ENCODE measurements around the gene PPP1R13L. TPM values are rescaled to one million over a fixed set of nuclear protein-coding genes. Genes with fewer than 3 reads are reported as not detected.

Gene PPP1R13L
- total and polyA plus RNA-seq, 2 of the 8 experiments (the other 6 are each of a cell fraction or from before 2014, with no cell fraction given) = 9.1 to 15.3 TPM

GRCh38 chr19:45331411-45331810 lies 73.5 kb downstream of the PPP1R13L start:
- H3K27ac ChIP-seq (ENCODE audit: low read depth, low read length) = no peak overlapping the region
- H3K56ac ChIP-seq (replicated peaks; ENCODE audit: insufficient read length, low read depth, low read length) = no peak overlapping the region
- no peak overlapping the region for H2BK120ac ChIP-seq (replicated peaks; ENCODE audit: low read depth, low read length)
- no peak overlapping the region for H3K9ac ChIP-seq (replicated peaks in 1 of 4; ENCODE audit: extremely low read depth in 1 of 4, low read depth in 3 of 4, low read length in 3 of 4)
- no peak overlapping the region for H2BK5ac ChIP-seq (ENCODE audit: low read depth, low read length)
- H4K91ac ChIP-seq (replicated peaks; ENCODE audit: insufficient read length, low read length) = no peak overlapping the region
- H3K23ac ChIP-seq (ENCODE audit: insufficient read length) = no peak overlapping the region
- no peaks in the 10 kb centered on the region for H3K27me3 ChIP-seq (replicated peaks in 1 of 4; ENCODE audit: control insufficient read depth in 3 of 4, extremely low read depth in 1 of 4, insufficient read depth in 3 of 4, low read length in 3 of 4)
- H2BK20ac ChIP-seq (ENCODE audit: low read length) = no peak overlapping the region
- no peaks in the 10 kb centered on the region for H3K36me3 ChIP-seq (ENCODE audit: control insufficient read depth in 2 of 4, insufficient read depth in 4 of 4, low read length in 3 of 4)
- no peaks in the 10 kb centered on the region for H4K20me1 ChIP-seq (replicated peaks in 1 of 2; ENCODE audit: control insufficient read depth in 1 of 2, insufficient read depth in 2 of 2, low read length in 2 of 2)
- no peak overlapping the region for H3K4me3 ChIP-seq (ENCODE audit: extremely low read depth in 1 of 4, insufficient read depth in 2 of 4, low read depth in 3 of 4, low read length in 4 of 4)
- no peak overlapping the region for H2AFZ ChIP-seq (ENCODE audit: low read length)
- H4K5ac ChIP-seq (ENCODE audit: insufficient read length, low read depth, low read length) = no peak overlapping the region
- no peak overlapping the region for H3K4me2 ChIP-seq (ENCODE audit: insufficient read depth in 1 of 2, low read depth in 2 of 2, low read length in 2 of 2)
- TF ChIP-seq RFX5 (IDR thresholded peaks at IDR 0.05; ENCODE audit: borderline replicate concordance, low read depth, low read length) (0 out of 2 replicates have a peak, but pooled peaks have one; percentile 35), SRF (IDR thresholded peaks at IDR 0.05; ENCODE audit: low read depth, low read length) (no peak)
- no peaks in the 10 kb centered on the region for H3K23me2 ChIP-seq (ENCODE audit: low read depth, low read length)
- H2BK12ac ChIP-seq (ENCODE audit: low read depth, low read length) = no peak overlapping the region
- H3K79me2 ChIP-seq (ENCODE audit: control insufficient read depth in 1 of 2, insufficient read depth in 2 of 2, low read length in 2 of 2) = no peaks in the 10 kb centered on the region
- no peak for FAIRE-seq
- no peak overlapping the region for H2BK15ac ChIP-seq (ENCODE audit: low read length)
- no peak overlapping the region for H4K8ac ChIP-seq (ENCODE audit: extremely low read depth, insufficient read depth, low read length)
- H3K4me1 ChIP-seq (replicated peaks in 1 of 4; ENCODE audit: control insufficient read depth in 3 of 4, insufficient read depth in 4 of 4, low read length in 3 of 4) = no peaks in the 10 kb centered on the region; a peak in 1 of 7 replicates
- H3K4ac ChIP-seq (replicated peaks; ENCODE audit: insufficient read length, low read depth, low read length) = no peak overlapping the region
- H3K18ac ChIP-seq (ENCODE audit: extremely low read depth, low read length) = no peak overlapping the region
- H3K9me3 ChIP-seq (ENCODE audit: insufficient read depth in 2 of 2, low read depth in 1 of 2, low read length in 1 of 2) = no peaks in the 10 kb centered on the region
- 89% methylated on average over 7 of the region's 7 CpGs; no CpG with 5 or more reads in 1 of the 2 experiments for WGBS, 2 experiments (ENCODE audit: extremely low coverage in 1 of 2, insufficient coverage in 1 of 2, insufficient read length in 1 of 2, insufficient replicate concordance in 2 of 2, low coverage in 1 of 2, low lambda C conversion rate in 2 of 2, missing lambda C conversion rate in 1 of 2)
- no peak for DNase-seq (ENCODE audit: low read depth in 1 of 2, low spot score in 2 of 2)
- CTCF ChIA-PET (ENCODE audit: partially characterized antibody) = interaction anchor here (0.8 kb wide), 2 partner anchors 128 to 171 kb away, joined by 3 read pairs; no protein-coding TSS in a partner anchor
- H3K14ac ChIP-seq (ENCODE audit: insufficient read length) = no peak overlapping the region
- H3K79me1 ChIP-seq (ENCODE audit: low read depth, low read length) = no peaks in the 10 kb centered on the region
- POLR2A ChIA-PET (ENCODE audit: partially characterized antibody) = interaction anchor here (0.5 kb wide), 1 partner anchor 451 kb away, joined by 3 read pairs; no protein-coding TSS in a partner anchor
- H2AK5ac ChIP-seq (ENCODE audit: low read depth, low read length) = no peak overlapping the region

Small RNA genes lying within 50 kb of the gene (microRNA-seq; reads per million reads assigned to microRNA genes)
- 0 reads per million in 2 experiments for gene MIR6088 (ENCODE audit: borderline microRNAs expressed in 2 of 2, borderline number of aligned reads in 2 of 2, borderline replicate concordance in 1 of 2)

Small RNA genes lying within 50 kb of the gene (small RNA-seq; reads per million reads assigned to genes)
- gene MIR6088 (ENCODE audit: insufficient read depth) = not detected

Other genes starting within 250 kb of the PPP1R13L start
- gene NKPD1, start 244.1 kb downstream of the PPP1R13L start, total RNA-seq (2021; fragmentation: NEBNext Ultra II Directional; extraction: Animal tissue kit (Norgen Biotek cat#: 25700)) = 0.38 and 0.39 TPM in 2 replicates
- 0.30 and 0.55 TPM in 2 replicates for gene NKPD1, start 244.1 kb downstream of the PPP1R13L start, polyA plus RNA-seq (2011; rRNA removed)
- gene TRAPPC6A, start 226.8 kb downstream of the PPP1R13L start, total RNA-seq (2021; fragmentation: NEBNext Ultra II Directional; extraction: Animal tissue kit (Norgen Biotek cat#: 25700)) = 30.5 and 31.8 TPM in 2 replicates
- gene TRAPPC6A, start 226.8 kb downstream of the PPP1R13L start, polyA plus RNA-seq (2011; rRNA removed) = 130 and 144 TPM in 2 replicates
- 6.0 and 8.0 TPM in 2 replicates for gene BLOC1S3, start 226.3 kb downstream of the PPP1R13L start, total RNA-seq (2021; fragmentation: NEBNext Ultra II Directional; extraction: Animal tissue kit (Norgen Biotek cat#: 25700))
- gene BLOC1S3, start 226.3 kb downstream of the PPP1R13L start, polyA plus RNA-seq (2011; rRNA removed) = 6.1 and 7.6 TPM in 2 replicates
- 1.5 and 1.6 TPM in 2 replicates for gene EXOC3L2, start 159.7 kb downstream of the PPP1R13L start, total RNA-seq (2021; fragmentation: NEBNext Ultra II Directional; extraction: Animal tissue kit (Norgen Biotek cat#: 25700))
- 1.4 and 3.4 TPM in 2 replicates for gene EXOC3L2, start 159.7 kb downstream of the PPP1R13L start, polyA plus RNA-seq (2011; rRNA removed)
- 46.8 and 49.8 TPM in 2 replicates for gene MARK4, start 153.8 kb downstream of the PPP1R13L start, total RNA-seq (2021; fragmentation: NEBNext Ultra II Directional; extraction: Animal tissue kit (Norgen Biotek cat#: 25700))
- gene MARK4, start 153.8 kb downstream of the PPP1R13L start, polyA plus RNA-seq (2011; rRNA removed) = 12.3 and 22.4 TPM in 2 replicates
- gene CKM, start 82.2 kb downstream of the PPP1R13L start, total RNA-seq (2021; fragmentation: NEBNext Ultra II Directional; extraction: Animal tissue kit (Norgen Biotek cat#: 25700)) = not detected in 2 replicates
- gene CKM, start 82.2 kb downstream of the PPP1R13L start, polyA plus RNA-seq (2011; rRNA removed) = 0.08 and 0.09 TPM in 2 replicates
- 2.8 and 3.2 TPM in 2 replicates for gene KLC3, start 64.3 kb downstream of the PPP1R13L start, total RNA-seq (2021; fragmentation: NEBNext Ultra II Directional; extraction: Animal tissue kit (Norgen Biotek cat#: 25700))
- gene KLC3, start 64.3 kb downstream of the PPP1R13L start, polyA plus RNA-seq (2011; rRNA removed) = 1.3 and 2.4 TPM in 2 replicates
- 93.4 and 107 TPM in 2 replicates for gene ERCC2, start 34.5 kb downstream of the PPP1R13L start, total RNA-seq (2021; fragmentation: NEBNext Ultra II Directional; extraction: Animal tissue kit (Norgen Biotek cat#: 25700))
- gene ERCC2, start 34.5 kb downstream of the PPP1R13L start, polyA plus RNA-seq (2011; rRNA removed) = 117 and 197 TPM in 2 replicates
- 34.8 and 38.0 TPM in 2 replicates for gene POLR1G, start 1.6 kb upstream of the PPP1R13L start, total RNA-seq (2021; fragmentation: NEBNext Ultra II Directional; extraction: Animal tissue kit (Norgen Biotek cat#: 25700))
- 16.8 and 18.4 TPM in 2 replicates for gene POLR1G, start 1.6 kb upstream of the PPP1R13L start, polyA plus RNA-seq (2011; rRNA removed)
- gene ERCC1, start 18.8 kb upstream of the PPP1R13L start, total RNA-seq (2021; fragmentation: NEBNext Ultra II Directional; extraction: Animal tissue kit (Norgen Biotek cat#: 25700)) = 44.7 and 46.4 TPM in 2 replicates
- 94.2 and 112 TPM in 2 replicates for gene ERCC1, start 18.8 kb upstream of the PPP1R13L start, polyA plus RNA-seq (2011; rRNA removed)
- gene FOSB, start 62.9 kb upstream of the PPP1R13L start, total RNA-seq (2021; fragmentation: NEBNext Ultra II Directional; extraction: Animal tissue kit (Norgen Biotek cat#: 25700)) = 1.3 and 2.7 TPM in 2 replicates
- 0.44 and 1.2 TPM in 2 replicates for gene FOSB, start 62.9 kb upstream of the PPP1R13L start, polyA plus RNA-seq (2011; rRNA removed)
- gene RTN2, start 92.0 kb upstream of the PPP1R13L start, total RNA-seq (2021; fragmentation: NEBNext Ultra II Directional; extraction: Animal tissue kit (Norgen Biotek cat#: 25700)) = 21.1 and 21.6 TPM in 2 replicates
- gene RTN2, start 92.0 kb upstream of the PPP1R13L start, polyA plus RNA-seq (2011; rRNA removed) = 21.0 and 33.5 TPM in 2 replicates
- gene PPM1N, start 93.4 kb upstream of the PPP1R13L start, total RNA-seq (2021; fragmentation: NEBNext Ultra II Directional; extraction: Animal tissue kit (Norgen Biotek cat#: 25700)) = 11.0 and 12.2 TPM in 2 replicates
- gene PPM1N, start 93.4 kb upstream of the PPP1R13L start, polyA plus RNA-seq (2011; rRNA removed) = 14.4 and 17.5 TPM in 2 replicates
- 135 and 138 TPM in 2 replicates for gene VASP, start 102.4 kb upstream of the PPP1R13L start, total RNA-seq (2021; fragmentation: NEBNext Ultra II Directional; extraction: Animal tissue kit (Norgen Biotek cat#: 25700))
- gene VASP, start 102.4 kb upstream of the PPP1R13L start, polyA plus RNA-seq (2011; rRNA removed) = 89.7 and 163 TPM in 2 replicates
- gene OPA3, start 179.7 kb upstream of the PPP1R13L start, total RNA-seq (2021; fragmentation: NEBNext Ultra II Directional; extraction: Animal tissue kit (Norgen Biotek cat#: 25700)) = 12.8 and 14.5 TPM in 2 replicates
- 12.5 and 16.4 TPM in 2 replicates for gene OPA3, start 179.7 kb upstream of the PPP1R13L start, polyA plus RNA-seq (2011; rRNA removed)
- gene GPR4, start 197.1 kb upstream of the PPP1R13L start, total RNA-seq (2021; fragmentation: NEBNext Ultra II Directional; extraction: Animal tissue kit (Norgen Biotek cat#: 25700)) = 0.19 TPM in 1 of 2 replicates, not detected in the other
- 0.39 and 0.41 TPM in 2 replicates for gene GPR4, start 197.1 kb upstream of the PPP1R13L start, polyA plus RNA-seq (2011; rRNA removed)
- 28.1 and 28.8 TPM in 2 replicates for gene EML2, start 234.3 kb upstream of the PPP1R13L start, total RNA-seq (2021; fragmentation: NEBNext Ultra II Directional; extraction: Animal tissue kit (Norgen Biotek cat#: 25700))
- 29.4 and 45.4 TPM in 2 replicates for gene EML2, start 234.3 kb upstream of the PPP1R13L start, polyA plus RNA-seq (2011; rRNA removed)